Uterus (tissue), 4 donors: ENCODE data around the gene GLTPD2. TPM values are rescaled to one million over a fixed set of nuclear protein-coding genes. Genes with fewer than 3 reads are reported as not detected.

Source experiments
- DNase-seq, 2 donors: peaks; one replicate each; pipeline ENCODE4 v3.0.0-alpha.2; 2019 to 2020
- H3K27ac ChIP-seq, 2 donors: fragments of 200-600 bp; sonication (generic); 1 replicate in 1 of 2; 2 replicates in 1 of 2; pipeline ENCODE4 v1.5.1; 2016 to 2018
- H3K27me3 ChIP-seq, 2 donors: fragments of 200-600 bp; sonication (generic); one replicate each; pipeline ENCODE4 v1.5.1; 2018 to 2019; ENCODE audit warnings: control low read depth in 1 of 2
- H3K36me3 ChIP-seq, 2 donors: fragments of 200-600 bp; sonication (generic); one replicate each; pipeline ENCODE4 v1.5.1; 2019; ENCODE audit warnings: control low read depth in 1 of 2
- H3K4me1 ChIP-seq, 2 donors: fragments of 200-600 bp; sonication (generic); one replicate each; pipeline ENCODE4 v1.5.1; 2018 to 2019; ENCODE audit warnings: control low read depth in 1 of 2
- H3K4me3 ChIP-seq, 2 donors: fragments of 200-600 bp; sonication (generic); 1 replicate in 1 of 2; 2 replicates in 1 of 2; pipeline ENCODE4 v1.5.1; 2018 to 2019; ENCODE audit warnings: mild to moderate bottlenecking in 1 of 2
- H3K9me3 ChIP-seq, 2 donors: fragments of 200-600 bp; sonication (generic); one replicate each; pipeline ENCODE4 v1.5.1; 2019; ENCODE audit warnings: control low read depth in 1 of 2
- CTCF ChIP-seq, 4 experiments: fragments of 200-600 bp in 2 of 4; fragments of 450-650 bp in 2 of 4; sonication (generic) in 2 of 4; IDR thresholded peaks; one replicate each; pipeline ENCODE4 v1.5.1; 2016 to 2019; ENCODE audit warnings: antibody characterized with exemption in 4 of 4, mild to moderate bottlenecking in 2 of 4, moderate library complexity in 1 of 4
- POLR2A ChIP-seq, 2 donors: fragments of 450-650 bp; IDR thresholded peaks; one replicate each; pipeline ENCODE4 v1.6.1; 2016; ENCODE audit warnings: antibody characterized with exemption in 2 of 2, mild to moderate bottlenecking in 1 of 2, moderate library complexity in 1 of 2
- intact Hi-C: fragments of 100-400 bp; cut with DNase I; formaldehyde crosslinking; loops from one replicate; pipeline ENCODE4 v1.15.1; 2023; ENCODE audit warnings: low total_unique reads
- total RNA-seq, 4 donors: library from RNA; depleted of rRNA in 3 of 4; stranded (reverse); fragments of >200 nt in 3 of 4; gene quantifications; one replicate each; pipeline versions ENCODE4 v1.1.0 to v1.2.4, GENCODE V29; 2014 to 2023
- donor health status: DM: yes; HTN: yes; CAD: no.

Gene GLTPD2
- total RNA-seq, 4 donors from 2014 or later: not detected

GRCh38 chr17:4741544-4741943 lies 47.2 kb upstream of the GLTPD2 start:
- no peak overlapping the region for H3K27ac ChIP-seq
- no peaks in the 10 kb centered on the region for H3K9me3 ChIP-seq
- H3K36me3 ChIP-seq: no peaks in the 10 kb centered on the region
- peaks cover 0 to 7% of the 10 kb centered on the region in 2 donors for H3K27me3 ChIP-seq
- no peak for DNase-seq
- no peak overlapping the region for H3K4me3 ChIP-seq
- no peaks in the 10 kb centered on the region for H3K4me1 ChIP-seq
- no peak for TF ChIP-seq POLR2A (IDR thresholded peaks at IDR 0.05)
- TF ChIP-seq CTCF (IDR thresholded peaks at IDR 0.05): no peak
- intact Hi-C loops: no loop called here

- Histone ChIP-seq H3K4me1 (no peaks in the 10 kb centered on the region), H3K4me3 (no peak overlapping the region), H3K27me3 (peaks cover 0 to 7% of the 10 kb centered on the region in 2 donors), H3K27ac (no peak overlapping the region), H3K9me3 (no peaks in the 10 kb centered on the region), H3K36me3 (no peaks in the 10 kb centered on the region)
- intact Hi-C loops: no loop called here
- DNase-seq: no peak
- no peak for TF ChIP-seq POLR2A (IDR thresholded peaks at IDR 0.05)
- TF ChIP-seq CTCF (IDR thresholded peaks at IDR 0.05): no peak
Observed at GRCh38 chr17:4742133-4742532, 46.6 kb upstream of the GLTPD2 start.

- intact Hi-C loops: no loop called here
- no peak for DNase-seq
- H3K36me3 ChIP-seq: no peaks in the 10 kb centered on the region
- H3K27me3 ChIP-seq: peaks cover 0 to 7% of the 10 kb centered on the region in 2 donors
- TF ChIP-seq CTCF (IDR thresholded peaks at IDR 0.05): no peak
- no peak for TF ChIP-seq POLR2A (IDR thresholded peaks at IDR 0.05)
- H3K9me3 ChIP-seq: no peaks in the 10 kb centered on the region
- H3K27ac ChIP-seq: no peak overlapping the region
- no peaks in the 10 kb centered on the region for H3K4me1 ChIP-seq
- no peak overlapping the region for H3K4me3 ChIP-seq
Observed at GRCh38 chr17:4742629-4743028, 46.1 kb upstream of the GLTPD2 start.

GRCh38 chr17:4743216-4743615 lies 45.5 kb upstream of the GLTPD2 start:
- no peak overlapping the region for H3K4me3 ChIP-seq
- TF ChIP-seq CTCF (IDR thresholded peaks at IDR 0.05): no peak
- no peak for TF ChIP-seq POLR2A (IDR thresholded peaks at IDR 0.05)
- H3K27me3 ChIP-seq: peaks cover 0 to 7% of the 10 kb centered on the region in 2 donors
- H3K27ac ChIP-seq: no peak overlapping the region
- intact Hi-C loops: no loop called here
- DNase-seq: no peak
- H3K4me1 ChIP-seq: no peaks in the 10 kb centered on the region
- H3K36me3 ChIP-seq: no peaks in the 10 kb centered on the region
- H3K9me3 ChIP-seq: no peaks in the 10 kb centered on the region

GRCh38 chr17:4743898-4744297 lies 44.9 kb upstream of the GLTPD2 start:
- Histone ChIP-seq H3K4me1 (no peaks in the 10 kb centered on the region), H3K27ac (no peak overlapping the region), H3K27me3 (peaks cover 0 to 7% of the 10 kb centered on the region in 2 donors), H3K4me3 (no peak overlapping the region), H3K36me3 (no peaks in the 10 kb centered on the region), H3K9me3 (no peaks in the 10 kb centered on the region)
- TF ChIP-seq CTCF (IDR thresholded peaks at IDR 0.05): no peak
- TF ChIP-seq POLR2A (IDR thresholded peaks at IDR 0.05): no peak
- no peak for DNase-seq
- intact Hi-C loops: no loop called here
